COLO668 (cell line): Measurements from ENCODE around the gene ARHGEF2.
"Not testable (repeated sequence)": the region's sequence is repeated elsewhere in the genome, so short reads cannot be mapped to it uniquely, and the experiment has no call there.

Experiments
- DNase-seq: peaks from one replicate; lab custom pipeline; 2025; ENCODE audit not compliant: unreplicated experiment; lab: John Stamatoyannopoulos, UW

ARHGEF2 gene

GRCh38 chr1:155990005-155990739 lies 11.8 kb upstream of the ARHGEF2 start:
- no peak for DNase-seq

DNA sequence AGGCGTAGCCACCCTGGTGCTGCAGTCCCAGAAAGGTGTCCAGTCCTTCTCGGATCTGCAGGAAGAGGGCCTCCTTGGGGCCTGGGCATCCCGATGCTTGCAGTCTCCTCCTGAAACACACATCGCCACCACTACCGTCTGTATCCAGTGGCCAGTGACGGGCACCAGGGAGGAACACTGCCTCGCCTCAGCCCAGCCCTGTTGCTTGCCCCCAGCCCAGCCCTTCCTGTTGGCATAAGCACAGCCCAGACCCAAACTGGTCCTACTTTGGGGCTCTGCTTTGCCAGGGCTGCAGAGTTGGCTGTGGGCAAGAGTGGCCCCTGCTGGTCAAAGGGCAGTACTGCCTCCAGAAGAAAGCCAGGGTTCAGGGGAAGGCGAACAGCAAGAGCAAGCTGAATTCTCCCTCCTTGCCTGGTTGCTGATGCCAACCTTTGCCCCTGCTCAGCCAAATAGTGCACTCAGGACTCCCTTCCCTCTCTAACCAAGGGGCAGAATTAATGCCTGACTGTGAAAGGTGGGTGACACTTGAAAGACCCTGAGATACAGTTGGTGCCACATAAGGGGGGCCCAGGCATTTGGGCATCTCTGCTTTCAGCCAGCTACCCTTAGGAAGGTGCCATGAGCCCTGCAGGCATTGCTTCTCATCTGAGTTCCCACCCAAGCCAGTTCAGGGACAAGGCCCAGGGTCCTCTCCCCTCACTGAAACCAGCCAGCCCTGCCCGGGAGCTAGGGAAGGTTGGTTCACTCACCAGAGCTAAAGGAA lies 11.1 kb upstream of the ARHGEF2 start:
- peak; percentile 69 for DNase-seq

GRCh38 chr1:155984903-155985645 lies 6.7 kb upstream of the ARHGEF2 start:
- not testable (repeated sequence) for DNase-seq

GRCh38 chr1:155984341-155984740 lies 6.0 kb upstream of the ARHGEF2 start:
- peak; percentile 93 for DNase-seq

DNA sequence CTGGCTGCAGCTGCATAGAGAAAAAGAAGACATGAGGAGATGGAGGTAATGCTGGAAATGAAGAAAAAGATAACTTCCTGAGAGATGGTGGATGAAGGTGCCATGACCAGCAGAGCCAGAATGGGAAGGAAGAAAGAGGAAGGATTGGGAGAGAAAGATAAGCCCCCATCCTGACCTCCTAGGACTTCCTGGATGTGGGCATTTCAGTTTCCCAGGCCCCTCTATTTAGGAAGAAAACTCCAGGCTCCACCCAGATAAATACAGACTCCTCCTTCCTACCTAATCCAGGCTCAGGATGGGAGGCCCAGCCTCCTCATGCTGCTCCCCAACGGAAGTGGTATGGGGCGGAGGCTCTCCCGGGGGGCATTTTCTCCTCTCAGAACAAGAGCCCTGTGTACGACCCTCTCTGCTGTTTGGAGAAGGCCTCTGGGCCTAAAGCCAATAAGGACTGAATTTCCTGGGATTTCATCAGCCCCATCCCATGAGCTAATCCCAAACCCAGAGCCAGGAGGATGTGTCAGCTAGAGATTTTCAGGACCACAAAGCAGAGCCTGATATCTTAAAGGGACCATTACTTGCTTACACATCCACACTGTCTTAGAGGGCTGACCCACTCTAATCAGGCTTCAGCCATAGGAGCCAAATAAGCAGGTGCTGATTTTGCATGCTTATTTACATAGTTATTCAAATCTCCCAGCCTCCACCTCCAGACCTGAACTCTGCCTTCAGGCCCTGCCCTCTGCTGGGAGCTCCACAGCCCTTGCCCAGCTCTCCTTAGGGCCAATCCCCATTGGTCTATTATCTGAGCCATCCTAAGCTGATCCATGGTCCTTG lies 5.1 kb upstream of the ARHGEF2 start:
- DNase-seq, result peak; percentile 49

DNA sequence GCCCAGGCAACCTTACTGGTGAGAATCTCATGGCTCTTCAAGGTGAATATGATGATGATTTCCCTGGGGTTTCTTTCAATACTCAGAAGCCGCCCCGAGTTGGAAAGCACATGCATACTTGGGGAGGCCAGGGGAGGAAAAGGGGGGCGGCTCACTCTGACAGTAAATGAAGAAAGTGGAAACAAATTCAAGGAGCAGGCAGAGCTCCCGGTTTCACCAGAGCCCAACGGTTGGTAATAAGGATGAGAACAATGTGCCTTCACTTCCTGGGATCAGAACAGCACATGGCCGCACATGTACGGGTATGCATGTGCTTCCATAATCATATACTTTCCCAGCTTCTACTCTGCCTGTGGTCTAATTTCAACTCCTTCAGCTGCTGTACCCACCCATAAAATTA lies 3.8 kb upstream of the ARHGEF2 start:
- no peak for DNase-seq

DNA sequence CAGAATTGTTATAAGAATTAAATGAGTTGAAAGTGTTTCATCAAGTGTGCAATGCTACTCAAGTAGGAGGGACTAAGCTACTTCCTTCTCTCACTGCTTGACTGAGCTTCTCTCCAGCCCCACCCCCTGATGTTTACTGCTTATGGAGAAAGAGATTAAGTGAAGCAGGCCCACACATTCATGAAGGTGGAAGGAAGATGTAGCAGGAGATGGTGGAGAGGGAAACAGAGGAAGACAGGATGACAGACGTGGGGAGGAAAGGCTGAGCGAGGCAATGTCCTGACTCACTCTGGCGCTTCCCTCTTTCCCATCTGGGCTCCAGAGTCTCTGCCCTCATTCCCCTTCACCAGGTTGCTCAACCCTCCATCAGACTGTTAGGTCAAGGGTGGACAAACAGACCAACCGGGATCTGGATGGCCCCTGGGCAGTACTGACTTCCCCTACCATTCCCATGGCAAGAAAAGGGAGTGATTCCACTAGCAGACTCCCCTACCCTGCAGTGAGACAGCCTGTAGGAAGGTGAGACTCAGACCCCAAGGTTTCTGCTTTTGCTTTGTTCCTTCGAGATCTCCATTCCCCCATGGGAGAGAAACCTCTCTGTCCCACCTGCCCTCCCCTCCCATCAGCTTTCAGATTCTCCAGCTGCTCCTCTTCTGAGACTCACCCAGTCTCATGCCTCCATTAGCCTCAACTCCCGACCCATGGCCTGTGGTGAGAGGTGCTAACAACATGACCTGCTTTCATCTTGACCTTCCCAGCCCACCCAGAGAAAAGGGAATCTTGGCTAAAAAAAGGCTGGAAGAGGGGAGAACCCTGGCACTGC lies 3.1 kb upstream of the ARHGEF2 start:
- no peak for DNase-seq

GRCh38 chr1:155979597-155980343 lies 1.4 kb upstream of the ARHGEF2 start:
- no peak for DNase-seq

GRCh38 chr1:155978973-155979429 lies 654 bp upstream of the ARHGEF2 start:
- DNase-seq, result no peak

DNA sequence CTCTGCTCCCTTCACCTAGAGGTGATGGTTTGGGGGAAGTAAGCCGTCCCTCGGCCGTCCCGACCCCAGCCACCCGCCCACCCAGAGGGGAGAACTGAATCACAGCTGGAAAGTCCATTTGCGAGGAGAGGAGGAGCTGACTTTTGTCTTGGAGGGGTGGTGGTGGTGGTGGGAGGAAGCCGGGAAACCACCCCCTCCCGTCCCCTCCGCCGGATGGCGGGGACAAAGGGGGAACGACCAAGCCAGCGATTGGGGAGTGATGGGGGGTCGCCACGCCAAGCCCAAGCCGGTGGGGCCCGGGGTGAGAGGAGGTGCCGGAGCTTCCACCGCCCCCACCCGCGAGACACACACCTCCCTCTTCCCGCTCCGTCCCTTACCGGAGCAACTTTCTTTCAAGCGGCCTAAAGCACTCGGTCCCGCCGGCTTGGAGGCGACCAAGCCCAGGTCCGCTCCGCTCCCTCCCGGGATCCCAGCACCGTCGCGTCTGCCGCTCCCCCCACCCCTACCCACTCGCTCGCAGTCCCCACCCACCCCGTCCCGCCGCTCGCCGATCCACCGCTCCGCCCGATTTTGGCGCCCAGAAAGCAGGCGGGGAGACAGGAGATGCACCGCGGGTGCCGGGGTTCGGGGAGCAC lies 540 bp downstream of the ARHGEF2 start:
- DNase-seq, result peak; percentile 55

DNA sequence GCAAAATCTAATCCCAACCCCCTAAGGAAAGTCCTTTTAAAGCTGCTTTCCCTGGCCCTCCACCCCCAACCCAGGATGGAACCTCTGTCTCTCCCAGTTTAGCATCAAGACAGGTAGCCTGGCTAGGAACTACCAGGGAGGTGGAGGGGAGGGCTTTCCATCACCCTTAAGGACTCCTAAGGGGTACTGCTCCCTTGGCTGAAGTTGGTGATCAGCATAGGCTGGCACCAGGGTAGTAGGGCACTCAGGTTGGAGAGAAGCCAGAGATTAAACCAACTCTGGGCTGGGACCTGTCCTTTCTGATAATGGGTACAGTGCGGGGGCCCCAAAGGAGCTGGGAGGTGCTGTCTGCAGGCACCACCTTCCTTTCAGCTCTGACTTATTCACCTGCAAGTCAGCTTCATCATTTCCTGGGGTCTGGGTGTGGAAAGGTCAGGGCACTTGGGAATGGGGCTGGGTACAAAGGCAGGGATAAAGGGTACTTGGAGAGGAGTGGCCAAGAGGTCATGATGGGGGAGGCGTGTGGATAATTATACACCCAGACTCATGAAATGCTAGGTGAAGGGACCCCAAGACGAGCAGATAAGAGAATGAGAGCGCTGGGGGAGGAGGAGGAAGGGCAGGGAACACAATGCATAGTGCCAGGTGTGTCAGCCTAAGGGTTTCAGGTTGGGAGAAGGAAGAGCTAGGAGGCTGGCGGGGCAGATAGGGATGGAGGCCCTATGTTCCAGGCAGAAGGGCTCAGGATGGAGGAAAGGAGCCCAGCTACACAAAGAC lies 1.2 kb downstream of the ARHGEF2 start:
- peak; percentile 28 for DNase-seq

- DNase-seq, result peak; percentile 54
Observed at GRCh38 chr1:155976062-155976912, 2.1 kb downstream of the ARHGEF2 start.

- DNase-seq, result no peak
Observed at GRCh38 chr1:155975375-155976061, 2.8 kb downstream of the ARHGEF2 start.

GRCh38 chr1:155974208-155975115 lies 3.9 kb downstream of the ARHGEF2 start:
- peak; percentile 60 for DNase-seq

DNA sequence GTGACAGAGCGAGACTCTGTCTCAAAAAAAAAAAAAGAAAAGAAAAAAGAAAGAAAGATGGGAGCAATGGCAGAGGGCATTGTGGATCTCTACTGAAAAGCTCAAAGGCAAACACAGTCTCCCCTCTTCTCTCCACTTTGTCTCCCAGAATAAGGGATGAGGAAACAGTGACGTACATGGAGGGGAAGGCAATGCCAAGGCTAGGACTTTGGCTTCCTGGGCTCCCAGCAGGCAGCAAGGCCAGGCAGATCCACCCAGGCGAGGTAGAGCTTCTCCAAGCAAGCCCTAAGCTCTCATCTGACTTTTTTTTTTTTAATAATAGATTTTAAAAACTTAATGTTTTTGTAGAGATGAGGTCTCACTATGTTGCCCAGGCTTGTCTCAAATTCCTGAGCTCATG lies 4.6 kb downstream of the ARHGEF2 start:
- DNase-seq, result no peak
